ENCODE data around the gene DGCR6. TPM values are rescaled to one million over a fixed set of nuclear protein-coding genes. Genes with fewer than 3 reads are reported as not detected.
A peak's percentile ranks its signal among the peaks of the same experiment; 100 is the strongest.
"Not testable (repeated sequence)": the region's sequence is repeated elsewhere in the genome, so short reads cannot be mapped to it uniquely, and the experiment has no call there.

DGCR6 gene
- polyA plus RNA-seq, 10 donors, result 34.3 to 94.2 (median 79.4) TPM

- DNase-seq, result no peak
These were observed 19.4 kb downstream of the DGCR6 start for GRCh38 chr22:18925368-18926064.

DNA sequence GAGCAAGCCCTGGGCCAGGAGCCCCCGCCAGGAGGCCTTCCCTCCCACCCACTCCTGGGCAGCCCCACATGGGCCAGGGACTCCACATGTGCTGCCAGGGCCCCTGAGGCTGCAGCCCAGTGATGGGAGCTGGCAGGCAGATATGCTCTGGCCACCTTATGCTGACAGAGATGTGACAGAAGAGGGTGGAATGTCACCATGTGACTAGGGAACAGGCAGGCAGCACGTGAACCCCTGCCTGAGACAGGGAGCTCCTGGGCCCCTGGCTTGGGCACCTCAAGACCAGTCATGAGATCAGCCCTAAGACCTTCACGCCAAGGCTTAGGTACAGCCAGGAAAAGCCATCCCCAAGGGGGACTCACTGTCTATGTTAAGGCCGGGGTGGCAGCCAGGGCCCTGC, 20.9 kb downstream of the DGCR6 start:
- no peak for DNase-seq

GRCh38 chr22:18927573-18927972, 21.5 kb downstream of the DGCR6 start:
- DNase-seq, result no peak

GRCh38 chr22:18929459-18929858, 23.3 kb downstream of the DGCR6 start:
- no peak for DNase-seq

DNA sequence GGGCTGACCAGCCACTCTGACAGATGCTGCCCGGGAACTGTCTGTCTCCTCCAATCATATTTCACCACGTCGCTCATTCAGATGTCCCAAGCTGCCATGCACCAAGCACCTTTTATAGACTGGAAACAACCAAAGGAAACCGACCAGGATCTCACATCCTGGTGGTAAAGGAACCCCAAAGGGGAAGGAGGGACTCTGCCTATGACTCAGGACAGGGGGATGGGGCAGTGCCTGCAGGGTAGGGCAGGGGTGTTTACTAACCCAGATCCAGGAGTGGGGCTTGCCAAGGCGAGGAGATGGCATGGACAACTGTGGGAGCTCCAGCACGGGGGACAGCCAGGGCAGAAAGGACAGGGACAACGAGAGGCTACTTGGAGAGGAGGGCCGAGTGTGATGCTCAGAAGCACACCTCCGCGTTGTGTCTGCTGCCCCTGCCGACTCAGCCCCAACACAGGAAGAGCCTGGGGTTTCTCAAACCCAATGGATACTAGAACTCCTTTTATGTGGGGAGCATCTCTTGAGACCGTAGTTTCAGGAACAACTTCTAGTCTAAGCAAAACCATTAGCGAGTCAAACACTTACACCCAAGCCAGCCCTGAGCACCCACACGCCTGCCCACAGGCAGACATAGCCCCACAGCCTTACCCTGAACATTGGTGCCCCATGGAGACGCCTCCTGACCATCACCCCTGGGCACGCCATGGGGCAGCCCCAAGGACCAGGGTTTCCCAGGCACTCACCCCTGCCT, 26.0 kb downstream of the DGCR6 start:
- no peak for DNase-seq

DNA sequence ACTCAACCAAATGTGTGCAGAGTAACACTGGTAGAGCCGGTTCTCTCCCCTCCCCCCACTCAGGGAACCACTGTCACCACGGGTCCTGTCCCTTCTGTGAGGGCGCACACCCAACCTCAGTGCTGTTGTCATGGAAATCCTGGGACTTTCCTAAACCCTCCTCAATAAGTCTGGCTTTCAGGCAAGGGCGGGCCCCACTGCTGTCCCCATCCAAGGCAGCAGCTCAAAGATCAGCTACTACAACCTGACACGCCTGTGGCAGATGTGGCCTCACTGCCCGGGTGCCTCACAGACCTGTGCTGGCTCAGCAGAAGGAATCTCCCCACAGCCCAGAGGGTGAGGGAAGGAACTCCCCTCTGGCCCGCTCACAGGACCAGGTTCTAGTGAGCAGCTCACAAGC, 27.8 kb downstream of the DGCR6 start:
- DNase-seq, result no peak

GRCh38 chr22:18934688-18935087, 28.6 kb downstream of the DGCR6 start:
- DNase-seq, result not testable (repeated sequence)

- no peak for DNase-seq
These were observed 29.9 kb downstream of the DGCR6 start, which contains the start of gene PRODH for GRCh38 chr22:18935889-18936529. TSS of gene PRODH (minus strand) at chr22:18936293. CDS start at chr22:18936287, 6 bp downstream.

DNA sequence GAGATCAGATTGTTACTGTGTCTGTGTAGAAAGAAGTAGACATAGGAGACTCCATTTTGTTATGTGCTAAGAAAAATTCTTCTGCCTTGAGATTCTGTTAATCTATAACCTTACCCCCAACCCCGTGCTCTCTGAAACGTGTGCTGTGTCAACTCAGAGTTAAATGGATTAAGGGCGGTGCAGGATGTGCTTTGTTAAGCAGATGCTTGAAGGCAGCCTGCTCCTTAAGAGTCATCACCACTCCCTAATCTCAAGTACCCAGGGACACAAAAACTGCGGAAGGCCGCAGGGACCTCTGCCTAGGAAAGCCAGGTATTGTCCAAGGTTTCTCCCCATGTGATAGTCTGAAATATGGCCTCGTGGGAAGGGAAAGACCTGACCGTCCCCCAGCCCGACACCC, 32.6 kb downstream of the DGCR6 start:
- DNase-seq, result not testable (repeated sequence)

DNA sequence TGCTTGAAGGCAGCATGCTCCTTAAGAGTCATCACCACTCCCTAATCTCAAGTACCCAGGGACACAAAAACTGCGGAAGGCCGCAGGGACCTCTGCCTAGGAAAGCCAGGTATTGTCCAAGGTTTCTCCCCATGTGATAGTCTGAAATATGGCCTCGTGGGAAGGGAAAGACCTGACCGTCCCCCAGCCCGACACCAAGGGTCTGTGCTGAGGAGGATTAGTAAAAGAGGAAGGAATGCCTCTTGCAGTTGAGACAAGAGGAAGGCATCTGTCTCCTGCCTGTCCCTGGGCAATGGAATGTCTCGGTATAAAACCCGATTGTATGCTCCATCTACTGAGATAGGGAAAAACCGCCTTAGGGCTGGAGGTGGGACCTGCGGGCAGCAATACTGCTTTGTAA, 41.0 kb downstream of the DGCR6 start:
- not testable (repeated sequence) for DNase-seq

DNA sequence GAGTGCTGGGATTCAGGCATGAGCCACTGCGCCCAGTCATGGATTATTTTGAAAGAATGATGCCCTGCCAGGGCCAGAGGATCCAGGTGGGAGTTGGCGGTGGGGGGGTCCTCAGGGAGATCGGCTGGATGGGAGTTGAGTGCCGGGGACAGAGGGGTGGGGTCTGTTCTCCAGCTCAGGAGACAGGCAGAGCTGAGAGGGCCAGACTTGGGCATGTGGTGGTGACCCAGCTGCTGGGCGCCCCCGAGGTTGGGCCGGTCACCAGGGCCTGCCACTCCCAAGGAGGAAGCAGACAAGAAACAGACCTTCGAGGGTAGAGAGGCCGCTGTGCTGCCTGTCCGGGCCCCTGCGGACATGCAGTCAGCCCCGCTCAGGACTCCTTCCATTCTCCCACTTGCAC, 41.8 kb downstream of the DGCR6 start:
- no peak for DNase-seq

GRCh38 chr22:18950141-18950540, 44.0 kb downstream of the DGCR6 start:
- no peak for DNase-seq

GRCh38 chr22:18952022-18952421, 45.9 kb downstream of the DGCR6 start:
- no peak for DNase-seq

DNA sequence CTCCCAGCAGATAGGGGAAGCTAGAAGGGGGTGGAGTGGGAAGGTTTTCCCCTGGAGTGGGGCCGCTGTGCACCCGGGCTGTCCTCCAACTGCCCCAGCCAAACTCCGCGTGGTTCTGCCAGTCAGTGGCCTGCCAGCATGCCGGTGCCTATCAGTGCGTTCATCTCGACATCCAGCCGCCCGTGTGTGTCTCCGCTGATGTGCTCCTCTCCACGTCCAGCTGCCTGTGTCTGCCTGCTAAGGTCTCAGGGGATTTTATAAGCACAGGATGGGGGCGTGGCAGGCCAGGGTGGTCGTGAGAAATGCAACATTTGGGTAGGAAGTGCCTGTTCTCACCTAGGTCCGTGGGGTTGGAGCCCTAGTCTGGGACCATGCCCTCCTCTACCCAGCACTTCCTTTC, 47.0 kb downstream of the DGCR6 start:
- not testable (repeated sequence) for DNase-seq

GRCh38 chr22:18954303-18954989, 48.3 kb downstream of the DGCR6 start:
- DNase-seq, result peak; percentile 32 to 76 (median 55)

DNA sequence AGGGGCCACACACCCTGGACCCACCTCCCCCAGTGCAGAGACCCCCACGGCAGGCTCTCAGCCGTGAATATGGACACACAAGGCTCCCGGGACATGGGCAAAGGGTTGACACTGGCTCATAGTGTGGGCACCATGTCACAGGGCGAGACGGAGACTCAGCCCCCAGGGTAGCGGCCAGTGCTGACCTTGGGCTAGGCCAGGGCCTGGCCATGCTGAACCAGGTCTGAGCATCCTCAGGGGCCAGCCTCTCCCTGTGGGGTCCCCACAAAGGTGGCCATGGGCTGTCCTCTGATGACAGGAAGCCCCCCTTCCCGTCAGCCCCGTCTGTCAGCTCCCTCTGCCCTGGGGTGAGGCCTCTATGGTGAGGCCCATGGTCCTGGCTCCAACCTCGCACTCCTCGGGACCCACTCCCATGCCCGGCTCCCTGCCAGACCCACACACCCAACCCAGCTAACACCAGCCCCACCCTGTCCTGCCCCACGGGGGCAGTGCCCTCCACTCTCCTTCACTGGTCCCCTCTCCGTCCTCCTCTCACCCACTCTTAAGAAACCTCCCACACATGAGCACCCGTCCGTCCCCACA, 49.0 kb downstream of the DGCR6 start:
- DNase-seq, result no peak

DNA sequence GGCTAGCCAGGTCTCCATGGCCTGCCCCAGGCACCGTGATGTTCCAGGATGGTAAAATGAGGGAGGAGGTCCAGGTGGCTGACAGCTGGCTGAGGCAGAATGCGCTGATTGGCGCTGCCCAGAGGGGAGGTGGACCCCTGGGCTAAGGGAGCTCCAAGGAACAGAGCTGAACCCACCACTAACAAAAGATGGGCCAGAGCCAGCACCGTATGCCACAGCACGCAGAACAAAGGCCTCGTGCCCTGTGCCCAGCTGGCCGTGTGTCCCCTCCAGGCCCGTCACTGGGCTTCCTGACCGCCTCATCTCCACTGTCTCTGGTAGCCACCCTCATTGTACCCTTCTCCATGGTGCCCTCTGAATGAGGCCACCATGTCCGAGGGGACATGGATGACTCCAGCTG, 49.6 kb downstream of the DGCR6 start:
- DNase-seq, result no peak

GRCh38 chr22:18956121-18956895, 50.2 kb downstream of the DGCR6 start:
- DNase-seq, result not testable (repeated sequence)

DNA sequence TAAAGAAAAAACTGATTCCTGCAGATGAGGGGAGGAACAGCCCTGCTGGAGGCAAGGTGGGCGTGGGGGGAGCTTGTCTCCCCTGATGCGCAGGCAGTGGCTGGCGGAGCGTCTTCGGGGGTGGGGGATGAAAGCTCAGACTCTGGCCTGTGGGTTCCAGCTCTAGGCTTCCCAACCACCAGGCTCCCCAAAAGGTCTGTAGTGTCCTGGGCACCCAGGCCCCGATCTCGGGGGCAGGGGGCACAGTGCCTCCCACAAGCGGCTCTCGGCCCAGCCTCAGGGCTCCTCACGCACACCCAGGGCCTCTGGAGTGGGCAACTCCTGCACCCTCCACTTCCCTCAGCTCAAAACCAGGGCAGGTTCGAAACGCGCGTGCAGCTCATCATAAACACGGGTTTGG, 50.8 kb downstream of the DGCR6 start:
- not testable (repeated sequence) for DNase-seq

DNA sequence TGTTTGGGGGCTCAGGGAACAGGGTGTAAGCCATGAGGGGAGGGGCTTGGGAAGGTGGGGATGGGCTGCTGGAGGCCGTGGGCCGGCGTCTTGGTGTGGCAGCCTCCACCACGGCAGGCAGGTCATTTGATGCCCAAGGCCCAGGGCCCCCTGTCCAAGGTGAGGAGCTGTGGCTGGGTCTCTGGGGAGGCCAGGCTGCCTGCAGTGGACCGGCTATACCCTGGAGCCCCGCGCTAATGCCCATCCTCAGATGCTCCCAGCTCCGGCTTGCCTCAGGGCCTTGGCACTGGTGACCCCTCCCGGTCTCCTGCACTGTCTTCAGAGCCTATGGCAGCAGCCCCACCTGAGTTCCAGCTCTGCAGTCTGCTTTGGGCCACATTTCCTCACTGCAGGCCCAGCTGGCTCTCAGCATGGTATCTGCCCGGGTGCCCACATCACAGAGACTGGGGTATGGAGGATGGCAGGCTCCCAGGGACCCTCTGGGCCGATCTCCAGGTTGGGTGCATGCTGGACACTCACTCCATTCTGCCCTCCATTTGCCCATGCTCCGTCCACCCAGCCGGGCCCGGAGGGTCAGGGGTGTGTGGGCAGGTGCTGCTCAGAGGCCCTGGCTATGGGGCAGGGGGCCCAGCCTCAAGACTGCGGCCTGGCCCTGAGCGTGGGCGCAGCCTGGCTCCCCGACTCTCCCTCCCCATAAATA, 51.7 kb downstream of the DGCR6 start:
- not testable (repeated sequence) for DNase-seq
